ENCODE data around the gene KLHL17. TPM values are rescaled to one million over a fixed set of nuclear protein-coding genes. Genes with fewer than 3 reads are reported as not detected.
"Not testable (repeated sequence)": the region's sequence is repeated elsewhere in the genome, so short reads cannot be mapped to it uniquely, and the experiment has no call there.

The KLHL17 gene
- total RNA-seq, 2 donors from 2014 or later = 5.7 to 8.2 TPM

DNA sequence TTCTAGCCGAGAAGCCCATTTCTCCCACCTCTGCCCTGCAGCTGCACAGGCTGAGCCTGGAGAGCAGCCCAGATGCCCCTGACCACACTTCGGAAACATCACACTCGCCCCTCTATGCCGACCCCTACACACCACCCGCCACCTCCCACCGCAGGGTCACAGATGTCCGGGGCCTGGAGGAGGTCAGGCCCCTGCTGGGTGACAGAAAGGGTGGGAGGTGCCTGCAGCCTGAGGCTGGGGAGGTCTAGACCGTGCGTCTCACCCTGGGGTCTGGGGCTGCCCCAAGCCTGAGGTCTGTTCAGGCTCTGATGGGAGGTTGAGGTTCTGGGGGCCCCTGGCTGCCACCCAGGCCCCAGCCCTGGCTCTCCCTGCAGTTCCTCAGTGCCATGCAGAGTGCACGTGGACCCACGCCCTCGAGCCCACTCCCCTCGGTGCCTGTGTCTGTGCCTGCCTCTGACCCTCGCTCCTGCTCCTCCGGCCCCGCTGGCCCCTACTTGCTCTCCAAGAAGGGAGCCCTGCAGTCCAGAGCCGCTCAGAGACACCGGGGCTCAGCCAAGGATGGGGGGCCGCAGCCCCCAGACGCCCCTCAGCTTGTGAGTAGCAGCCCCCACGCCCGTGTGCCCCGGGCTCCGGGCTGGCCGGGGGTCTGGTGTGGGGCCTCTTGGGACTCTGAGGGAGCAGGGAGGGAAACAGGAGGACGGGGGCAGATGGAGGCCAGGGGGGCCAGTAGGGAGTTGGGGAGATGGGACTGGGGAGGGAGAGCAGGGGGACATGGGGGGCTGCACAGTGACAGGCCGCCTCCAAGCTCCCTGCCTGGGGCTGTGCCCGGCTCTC is 13.3 kb downstream of the KLHL17 start:
- DNase-seq (no peak), ATAC-seq (no peak)
- intact Hi-C loops (cut with DNase I) = no loop called here

DNA sequence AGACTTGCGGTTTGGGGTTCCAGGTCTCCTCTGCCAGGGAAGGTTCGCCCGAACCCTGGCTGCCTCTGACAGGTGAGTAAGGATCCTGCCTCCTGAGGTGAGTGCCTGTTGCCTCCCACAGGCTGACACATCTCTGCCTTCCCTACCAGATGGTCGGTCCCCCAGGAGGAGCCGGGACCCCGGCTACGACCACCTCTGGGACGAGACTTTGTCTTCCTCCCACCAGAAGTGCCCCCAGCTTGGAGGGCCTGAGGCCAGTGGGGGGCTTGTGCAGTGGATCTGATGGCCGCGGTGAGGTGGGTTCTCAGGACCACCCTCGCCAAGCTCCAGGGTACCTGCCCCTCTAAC is 13.9 kb downstream of the KLHL17 start:
- DNase-seq = no peak
- ATAC-seq = no peak
- intact Hi-C loops (cut with DNase I) = no loop called here

DNA sequence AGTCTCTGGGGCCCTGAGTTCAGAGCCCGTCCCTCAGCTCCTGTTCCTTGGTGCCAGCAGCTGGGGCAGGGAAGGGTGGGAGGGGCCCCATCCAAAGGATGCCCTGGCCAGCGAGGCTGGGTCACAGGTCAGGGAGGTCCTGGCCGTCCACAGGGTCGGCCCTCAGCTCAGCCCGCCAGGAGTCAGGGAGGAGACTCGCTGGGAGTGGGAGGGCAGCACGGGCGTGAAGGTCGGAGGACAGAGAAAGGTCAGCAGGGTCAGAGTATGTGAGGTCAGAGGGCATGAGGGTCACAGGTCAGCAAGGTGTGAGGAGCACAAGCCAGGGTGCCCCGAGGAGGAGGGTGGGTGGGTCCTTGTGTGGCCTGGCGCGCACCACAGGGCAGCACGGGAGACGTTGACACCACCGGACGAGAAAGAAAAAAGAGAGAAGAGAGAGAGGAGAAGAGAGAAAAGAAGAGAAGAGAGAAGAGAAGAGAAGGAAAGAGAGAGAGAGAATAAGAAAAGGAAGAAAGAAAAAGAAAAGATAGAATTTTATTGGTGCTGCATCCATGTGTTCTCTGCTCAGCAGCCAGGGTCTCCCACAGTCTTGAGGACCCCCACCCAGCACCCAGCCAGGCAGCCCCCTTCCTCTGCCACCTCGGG is 14.4 kb downstream of the KLHL17 start:
- intact Hi-C loops (cut with DNase I) = no loop called here
- ATAC-seq (no peak), DNase-seq (no peak)

DNA sequence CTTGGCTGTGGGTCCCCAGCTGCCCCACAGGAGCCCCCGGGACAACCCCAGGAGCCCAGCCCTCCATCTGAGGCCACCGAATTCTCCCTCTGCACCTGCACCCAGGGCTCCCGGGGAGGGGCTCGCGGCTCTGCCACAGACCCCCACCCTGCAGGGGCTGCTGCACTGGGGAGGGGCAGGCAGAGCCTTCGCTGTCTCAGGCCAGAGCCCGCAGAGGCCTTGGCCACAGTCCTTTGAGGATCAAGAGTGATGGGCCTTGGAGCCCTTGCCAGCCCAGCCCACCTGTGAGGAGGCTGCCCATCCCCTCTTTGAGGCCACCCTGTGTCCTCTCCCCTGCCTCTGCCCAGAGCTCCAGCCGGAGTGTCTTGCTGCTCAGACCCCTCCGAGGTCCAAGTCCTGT is 15.0 kb downstream of the KLHL17 start:
- DNase-seq = no peak
- no peak for ATAC-seq
- intact Hi-C loops (cut with DNase I) = no loop called here

DNA sequence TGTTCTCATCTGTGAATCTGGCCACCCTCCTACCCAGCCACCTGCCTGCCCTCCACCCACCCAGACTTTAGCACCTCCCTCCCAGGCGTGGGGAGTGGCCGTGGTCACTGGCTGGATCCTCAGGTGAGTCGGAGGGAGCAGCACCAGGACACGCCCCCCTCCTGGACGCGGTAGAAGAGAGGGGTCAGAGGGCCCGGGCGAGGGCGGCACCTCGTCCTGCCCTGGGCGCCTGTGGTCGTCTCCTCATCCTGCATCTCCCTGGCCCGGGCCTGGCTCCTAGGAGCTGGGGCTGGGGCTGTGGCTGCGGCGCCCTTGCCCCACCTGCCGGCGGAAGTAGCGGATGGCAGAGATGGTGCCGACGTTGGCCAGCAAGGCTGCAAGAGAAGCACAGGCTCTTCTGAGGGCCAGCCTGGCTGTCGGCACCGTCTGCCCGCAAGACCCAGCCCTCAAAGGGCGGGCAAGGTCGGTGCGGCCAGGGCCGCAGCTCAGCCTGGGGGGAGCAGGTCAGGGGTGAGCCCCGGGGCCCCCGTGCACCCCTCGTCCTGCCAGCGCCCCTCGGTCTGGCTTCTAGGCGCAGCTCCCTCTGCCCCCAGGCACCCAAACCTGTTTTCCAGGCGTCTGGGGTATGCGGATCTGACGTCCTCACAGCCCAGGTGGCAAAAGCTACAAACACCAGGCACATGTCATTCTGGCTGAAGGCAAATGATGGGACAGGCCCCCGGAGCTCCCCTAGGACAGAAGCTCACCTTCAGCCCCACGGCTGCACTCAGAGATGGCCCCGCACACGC is 15.7 kb downstream of the KLHL17 start:
- ATAC-seq (peak; percentile 37 to 48), DNase-seq (peak; percentile 58)
- intact Hi-C loops (cut with DNase I) = no loop called here

DNA sequence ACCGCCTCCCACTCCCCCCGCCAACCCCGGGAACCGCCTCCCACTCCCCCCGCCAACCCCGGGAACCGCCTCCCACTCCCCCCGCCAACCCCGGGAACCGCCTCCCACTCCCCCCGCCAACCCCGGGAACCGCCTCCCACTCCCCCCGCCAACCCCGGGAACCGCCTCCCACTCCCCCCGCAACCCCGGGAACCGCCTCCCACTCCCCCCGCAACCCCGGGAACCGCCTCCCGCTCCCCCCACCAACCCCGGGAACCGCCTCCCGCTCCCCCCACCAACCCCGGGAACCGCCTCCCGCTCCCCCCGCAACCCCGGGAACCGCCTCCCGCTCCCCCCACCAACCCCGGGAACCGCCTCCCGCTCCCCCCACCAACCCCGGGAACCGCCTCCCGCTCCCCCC is 16.4 kb downstream of the KLHL17 start:
- peak; percentile 34 for DNase-seq
- intact Hi-C loops (cut with DNase I); ATAC-seq: not testable (repeated sequence)

DNA sequence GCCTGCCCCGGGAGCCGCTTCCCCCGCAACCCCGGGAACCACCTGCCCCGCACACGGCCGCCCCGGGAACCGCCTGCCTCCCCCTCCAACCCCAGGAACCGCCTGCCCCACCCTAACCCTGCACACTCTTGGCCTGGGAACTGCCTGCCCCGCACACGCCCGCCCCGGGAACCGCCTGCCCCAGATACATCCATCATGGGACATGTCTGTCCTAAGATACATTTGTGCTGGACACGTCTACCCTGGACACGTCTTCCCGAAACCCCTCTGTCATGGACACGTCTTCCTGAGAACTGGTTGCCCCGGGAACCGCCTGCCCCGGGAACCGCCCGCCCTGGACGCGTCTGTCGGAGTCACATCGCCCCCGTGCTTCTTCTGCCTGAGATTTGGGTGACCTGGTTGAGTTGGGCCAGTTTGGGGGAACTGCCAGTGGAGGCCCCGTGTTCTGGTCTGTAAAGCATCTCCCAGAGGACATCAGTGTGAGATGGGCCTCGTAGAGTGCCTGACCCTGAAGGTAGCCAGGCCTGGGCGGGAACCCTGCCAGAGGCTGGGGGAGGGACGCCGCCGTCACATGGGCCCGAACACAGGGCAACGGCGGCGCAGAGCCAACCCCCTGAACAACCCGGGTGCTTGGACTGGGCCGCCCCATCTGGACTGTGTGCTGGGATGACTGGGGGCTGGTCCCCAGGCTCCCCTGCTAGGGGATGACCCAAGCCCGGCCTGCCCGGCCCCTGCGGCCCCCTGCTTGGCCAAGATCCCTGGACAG is 17.9 kb downstream of the KLHL17 start:
- intact Hi-C loops (cut with DNase I) = no loop called here
- DNase-seq (peak; percentile 25), ATAC-seq (no peak)

DNA sequence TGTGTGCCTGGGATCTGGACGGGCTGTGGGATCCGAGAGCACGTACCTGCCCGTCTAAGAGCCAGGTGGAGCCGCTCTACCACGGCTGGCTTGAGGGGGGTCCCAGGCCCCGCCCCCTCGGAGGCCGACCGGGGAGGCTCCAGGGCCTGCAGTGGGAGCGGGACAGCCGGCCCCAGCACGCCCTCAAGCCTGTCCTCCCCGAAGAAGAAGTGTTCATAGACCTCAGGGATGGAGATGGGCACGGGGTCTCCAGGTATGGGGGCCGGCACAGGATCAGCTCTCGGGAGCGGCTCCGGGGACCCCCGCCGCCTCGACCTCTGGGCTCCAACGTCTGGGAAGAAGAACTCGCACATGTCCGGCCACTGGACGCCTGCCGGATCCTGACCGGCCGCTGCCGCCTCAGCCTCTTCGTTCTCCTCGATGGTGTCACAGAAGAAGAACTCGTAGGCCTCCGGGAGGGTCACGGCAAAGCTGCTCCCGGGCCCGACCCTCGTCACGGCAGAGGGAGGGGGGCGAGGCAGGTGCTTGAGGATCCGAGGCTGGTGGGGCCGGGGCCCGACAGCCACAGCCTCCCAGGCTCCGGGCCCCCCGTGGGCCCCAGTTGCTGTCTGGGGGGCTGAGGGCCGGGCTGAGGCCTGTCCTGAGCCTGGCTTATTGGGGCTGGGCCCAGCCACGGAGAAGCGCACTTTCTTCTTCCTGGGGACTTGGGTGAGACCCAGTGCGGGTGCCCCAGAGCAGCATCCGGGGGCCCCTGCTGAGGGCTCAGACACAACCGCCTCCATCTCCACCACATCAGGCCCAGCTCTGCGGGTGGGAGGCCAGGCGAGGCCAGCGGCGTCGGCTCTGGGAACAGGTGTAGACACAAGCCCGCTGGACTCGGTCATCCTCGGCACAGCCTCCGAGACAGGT is 18.7 kb downstream of the KLHL17 start:
- DNase-seq (no peak), ATAC-seq (no peak)
- intact Hi-C loops (cut with DNase I) = no loop called here

DNA sequence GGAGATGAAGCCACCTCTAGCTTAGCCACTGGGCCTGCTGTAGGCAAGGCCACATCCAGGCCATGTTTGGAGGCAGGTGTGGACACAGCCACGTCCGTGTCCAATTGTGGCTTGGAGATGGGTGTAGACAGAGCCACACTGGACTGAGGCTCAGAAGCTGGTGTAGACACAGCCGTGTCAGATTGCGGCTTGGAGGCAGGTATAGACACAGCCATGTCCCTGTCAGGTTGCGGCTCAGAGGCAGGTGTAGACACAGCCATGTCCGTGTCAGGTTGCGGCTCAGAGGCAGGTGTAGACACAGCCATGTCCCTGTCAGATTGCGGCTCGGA is 19.3 kb downstream of the KLHL17 start:
- ATAC-seq (no peak), DNase-seq (no peak)
- intact Hi-C loops (cut with DNase I) = loop anchor here in 1 of 2 donors (5.0 kb wide), 1 partner anchor 83 kb away; no protein-coding TSS in a partner anchor

DNA sequence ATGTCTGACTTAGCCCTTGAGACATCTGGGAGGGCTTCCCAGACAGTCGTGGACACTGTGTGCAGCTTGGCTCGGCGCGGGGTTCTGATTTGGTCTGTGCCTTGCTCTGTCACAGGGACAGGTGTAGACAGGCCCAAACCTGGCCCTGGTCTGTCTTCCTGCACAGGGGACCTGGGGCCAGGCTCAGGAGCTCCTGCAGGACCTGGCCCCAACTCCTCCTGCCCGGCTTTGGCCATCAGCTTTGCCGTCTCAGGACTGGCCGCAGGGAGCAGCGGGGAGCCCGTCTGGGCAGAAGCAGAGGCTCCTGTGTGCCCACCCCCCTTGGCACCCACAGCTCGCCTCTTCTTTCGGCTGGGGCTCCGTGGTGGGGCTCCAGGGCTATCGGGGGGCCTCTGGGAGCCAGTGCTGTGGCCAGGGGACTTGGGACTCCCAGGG is 19.8 kb downstream of the KLHL17 start:
- ATAC-seq = no peak
- DNase-seq = peak; percentile 24
- intact Hi-C loops (cut with DNase I) = loop anchor here in 1 of 2 donors (5.0 kb wide), 1 partner anchor 82 kb away; no protein-coding TSS in a partner anchor

DNA sequence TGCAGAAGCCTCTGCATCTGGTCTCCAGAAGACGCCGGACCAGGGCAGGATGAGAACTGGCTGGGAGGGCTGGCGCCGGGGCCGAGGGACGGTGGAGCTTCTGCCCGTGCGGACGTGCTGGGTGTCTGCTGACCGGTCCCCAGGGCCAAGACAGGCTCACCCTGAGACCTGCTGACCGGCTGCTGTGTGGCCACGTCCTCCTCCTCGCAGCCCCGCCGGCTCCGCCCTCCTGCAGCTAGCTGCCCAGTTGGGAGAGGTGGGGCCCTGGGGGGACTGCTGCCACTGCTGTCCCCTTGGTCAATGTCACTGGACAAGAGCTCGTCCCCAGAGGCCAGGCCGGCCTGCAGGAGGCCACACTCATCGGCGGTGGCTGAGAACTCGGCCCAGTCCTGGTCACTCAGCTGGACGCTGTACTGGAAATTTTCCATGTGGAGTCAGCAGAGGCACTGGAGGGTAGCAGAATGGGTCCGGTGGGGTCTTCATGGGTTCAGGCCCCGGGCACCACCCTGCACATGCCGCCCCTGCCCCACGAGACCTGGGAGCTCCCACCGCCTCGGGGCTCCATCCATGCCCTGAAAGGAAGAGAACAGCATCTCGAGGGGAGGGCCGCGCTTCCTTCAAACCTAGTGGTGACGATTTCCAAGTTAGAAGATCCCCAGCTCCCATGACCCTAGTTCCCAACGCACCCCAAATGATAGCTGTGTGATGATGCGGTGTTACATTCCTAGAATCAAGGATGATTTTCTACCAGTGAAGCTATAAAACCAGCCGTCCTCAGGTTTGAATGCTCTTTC is 20.4 kb downstream of the KLHL17 start:
- ATAC-seq = peak; percentile 71 to 78
- peak; percentile 66 for DNase-seq
- intact Hi-C loops (cut with DNase I) = loop anchor here in 1 of 2 donors (5.0 kb wide), 1 partner anchor 82 kb away; no protein-coding TSS in a partner anchor

DNA sequence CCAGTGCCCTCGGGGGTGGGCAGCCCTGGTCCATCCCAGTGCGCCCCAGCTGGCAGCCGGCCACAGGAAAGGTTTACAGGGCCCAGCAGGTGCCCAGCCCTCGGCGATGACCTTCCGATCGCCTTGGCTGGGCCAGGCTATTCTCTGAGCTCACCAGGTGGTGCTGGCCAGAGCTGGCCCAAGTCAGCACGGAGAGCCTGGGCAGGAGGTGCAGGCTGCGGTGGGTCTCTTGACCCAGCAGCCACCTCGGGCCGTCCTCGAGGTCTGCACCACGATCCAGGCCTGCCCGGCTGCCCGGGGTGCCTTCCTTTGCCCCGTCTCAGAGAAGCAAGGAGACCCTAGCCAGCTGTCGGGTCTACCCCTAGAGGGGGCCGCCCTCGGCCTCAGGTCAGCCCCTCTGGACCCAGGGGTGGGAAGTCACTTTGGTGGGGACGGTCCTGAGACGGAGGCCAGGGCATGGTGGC is 21.1 kb downstream of the KLHL17 start:
- ATAC-seq (peak in 1 of 2 donors; percentile 7), DNase-seq (peak; percentile 25)
- intact Hi-C loops (cut with DNase I) = loop anchor here in 1 of 2 donors (5.0 kb wide), 1 partner anchor 81 kb away; no protein-coding TSS in a partner anchor

DNA sequence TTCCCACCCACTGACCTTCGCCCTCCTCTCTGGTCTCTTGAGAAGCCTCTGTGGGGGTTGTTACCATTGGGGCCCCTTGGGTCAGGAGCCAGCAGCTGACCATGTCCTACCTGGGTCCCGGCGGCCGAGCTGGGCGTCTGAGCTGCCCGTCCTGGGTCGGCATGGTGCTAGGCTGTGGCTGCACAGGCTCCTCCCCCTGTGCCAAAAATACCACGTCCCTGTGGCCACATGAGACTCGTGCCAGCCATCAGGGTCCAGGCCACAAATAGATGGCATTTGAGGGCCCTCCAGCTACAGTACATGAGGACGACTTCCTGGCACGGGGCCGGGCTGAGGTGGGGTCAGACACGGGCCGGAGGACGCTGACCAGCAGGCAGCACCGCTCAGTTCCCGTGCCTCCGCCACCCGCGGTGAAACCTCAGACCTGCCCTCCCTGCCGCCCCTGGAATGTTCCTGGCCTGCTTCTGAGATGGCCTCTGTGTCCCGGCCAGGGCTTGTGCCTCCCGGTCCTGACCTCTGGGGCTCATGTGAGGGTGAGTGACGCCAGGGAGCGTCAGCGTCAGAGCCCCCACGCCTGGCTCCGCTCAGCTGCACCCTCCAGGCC is 21.7 kb downstream of the KLHL17 start, which contains the start of gene PERM1:
PERM1 (minus strand) TSS at position 139 of the 604 bp plus-strand sequence. CDS start 1,064 bp downstream, outside the sequence.
- DNase-seq (peak; percentile 72), ATAC-seq (peak; percentile 64 to 68)
- intact Hi-C loops (cut with DNase I) = loop anchor here (2.0 to 5.0 kb wide), 2 partner anchors 80 to 81 kb away; no protein-coding TSS in a partner anchor

DNA sequence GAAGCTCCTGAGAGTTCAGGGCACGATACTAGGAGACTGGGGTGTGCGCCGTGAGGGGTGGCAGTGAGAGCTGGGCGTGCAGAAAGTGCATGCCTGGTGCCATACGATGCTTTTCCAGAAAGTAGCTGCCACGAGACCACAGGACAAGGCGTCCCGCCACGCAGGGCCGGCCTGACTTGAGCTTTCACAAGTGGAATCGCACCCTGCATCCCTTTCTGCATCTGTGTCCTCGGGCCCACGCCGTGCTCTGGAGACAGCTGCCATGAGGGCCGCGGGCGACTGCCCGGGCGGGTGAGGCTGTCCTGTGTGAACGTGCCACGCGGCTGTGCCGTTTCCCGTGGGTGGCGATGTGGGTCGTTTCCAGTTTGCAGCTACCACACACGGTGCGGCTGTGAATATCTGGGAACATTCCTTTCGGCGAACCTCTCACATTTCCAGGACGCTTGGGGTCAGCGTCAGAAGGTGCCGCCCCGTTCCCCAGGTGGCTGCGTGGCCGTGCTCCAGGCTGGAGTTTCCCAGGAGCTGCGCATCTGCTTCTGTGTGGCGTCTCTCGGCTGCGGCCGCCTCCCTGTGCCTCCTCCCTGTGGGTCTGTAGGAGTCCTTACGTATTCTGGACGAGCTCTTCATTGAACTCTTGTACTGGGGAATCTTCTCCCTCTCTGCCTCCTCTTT is 22.5 kb downstream of the KLHL17 start:
- intact Hi-C loops (cut with DNase I) = loop anchor here (2.0 to 5.0 kb wide), 2 partner anchors 79 to 80 kb away; no protein-coding TSS in a partner anchor
- ATAC-seq = no peak
- DNase-seq = peak; percentile 33

DNA sequence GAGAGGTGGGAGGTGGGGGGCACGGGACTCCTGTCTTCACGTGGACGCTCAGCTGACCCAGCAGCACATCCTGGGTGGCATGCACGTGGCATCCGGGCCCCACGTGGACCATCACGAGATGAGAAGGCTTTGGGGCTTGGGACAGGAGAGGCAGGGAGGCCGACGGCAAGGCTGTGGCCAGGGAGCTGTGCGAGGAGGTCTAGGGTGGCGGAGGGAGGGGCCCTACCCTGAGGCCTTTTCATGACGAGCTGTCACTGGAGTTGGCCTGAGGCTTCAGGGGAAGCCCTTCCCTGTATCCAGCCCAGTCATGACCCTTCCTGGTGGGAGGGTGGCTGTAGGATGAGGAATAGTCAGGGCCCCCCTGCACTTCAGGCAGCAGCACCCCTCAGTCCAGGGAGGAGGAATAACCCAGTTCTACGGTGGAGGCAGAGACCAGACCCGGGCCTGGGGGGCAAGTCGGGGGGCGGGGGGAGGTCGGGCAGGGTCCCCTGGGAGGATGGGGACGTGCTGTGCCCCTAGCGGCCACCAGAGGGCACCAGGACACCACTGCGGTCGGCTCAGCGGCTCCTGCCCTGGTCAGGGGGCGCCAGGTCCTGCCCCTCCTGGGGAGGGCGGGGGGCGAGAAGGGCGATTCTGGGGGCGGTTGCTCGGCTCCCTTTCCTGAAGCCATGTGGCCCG is 23.6 kb downstream of the KLHL17 start:
- intact Hi-C loops (cut with DNase I) = loop anchor here (2.0 to 5.0 kb wide), 2 partner anchors 78 to 79 kb away; no protein-coding TSS in a partner anchor
- ATAC-seq = peak; percentile 7 to 23
- peak; percentile 63 for DNase-seq

Measured in left cardiac atrium (tissue), 4 donors.